Left cardiac atrium (tissue), 4 donors: ENCODE results near the gene PAGE5. TPM values are rescaled to one million over a fixed set of nuclear protein-coding genes. Genes with fewer than 3 reads are reported as not detected.

Experiments used
- ATAC-seq, 2 donors: fragments of 200-7000 bp; cut with Tn5 transposase; one replicate each; pipeline ENCODE4 v1.9.1; 2020; ENCODE audit warnings: mild to moderate bottlenecking in 2 of 2, moderate library complexity in 2 of 2
- DNase-seq: peaks from one replicate; pipeline ENCODE4 v3.0.0-alpha.2; 2020
- intact Hi-C, 2 donors: fragments of 100-400 bp; cut with DNase I; formaldehyde crosslinking; loops; one replicate each; pipeline versions ENCODE4 v1.14.1 to v1.15.1; 2022 to 2023
- long read RNA-seq: library from polyadenylated mRNA; unstranded; transcript quantifications from one replicate; pipeline ENCODE4 v2.0.0, GENCODE V29; 2021
- total RNA-seq, 2 donors: library from RNA; stranded (reverse); fragmentation: NEBNext Ultra II Directional; extraction: Animal tissue kit (Norgen Biotek cat#: 25700); gene quantifications; one replicate each; pipeline ENCODE4 v1.2.1, GENCODE V29; 2021
- donor health status: DM: no; HTN: yes; CAD: no.
- donor health status: DM: no; HTN: yes; CAD: no; lungs with severe emphysema.
- donor health status: DM: yes; HTN: yes; CAD: no.
- donor health status: Dilated cardiomyopathy.

The PAGE5 gene, protein sequence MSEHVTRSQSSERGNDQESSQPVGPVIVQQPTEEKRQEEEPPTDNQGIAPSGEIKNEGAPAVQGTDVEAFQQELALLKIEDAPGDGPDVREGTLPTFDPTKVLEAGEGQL
- total RNA-seq, result not detected
- long read RNA-seq, result 0 reads

DNA sequence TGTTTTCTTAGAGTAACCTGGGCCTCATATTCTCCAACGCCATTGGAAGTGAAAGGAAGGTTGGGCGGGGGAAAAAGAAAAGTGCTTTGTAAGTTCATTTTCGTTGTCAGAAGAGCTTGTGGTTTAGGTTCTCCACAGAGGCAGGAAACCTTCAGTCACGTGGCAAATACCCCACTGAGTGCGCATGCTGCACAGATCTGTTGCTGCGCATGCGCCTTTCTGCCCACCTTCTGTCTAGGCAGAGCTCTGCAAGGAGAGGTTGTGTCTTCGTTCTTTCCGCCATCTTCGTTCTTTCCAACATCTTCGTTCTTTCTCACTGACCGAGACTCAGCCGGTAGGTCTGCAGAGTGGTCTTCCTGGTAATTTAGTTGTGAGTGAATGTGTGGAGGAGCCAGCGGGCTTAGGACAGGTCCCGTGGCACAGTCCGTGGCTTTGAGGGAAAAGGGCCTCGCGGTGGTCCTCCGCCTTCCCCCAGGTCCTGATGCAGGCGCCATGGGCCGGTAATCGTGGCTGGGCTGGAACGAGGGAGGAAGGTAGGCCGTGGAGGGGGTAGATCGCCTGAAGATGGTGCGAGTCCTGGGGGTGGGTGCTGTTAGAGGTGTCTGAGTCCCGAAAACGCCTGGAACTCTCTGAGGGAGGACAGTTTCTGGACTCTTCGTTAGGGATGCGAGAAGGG lies at the start of gene PAGE5:
Gene PAGE5, plus strand, starts transcription at position 228 of the 676 bp plus-strand sequence. CDS start 1,037 bp downstream, outside the sequence.
- DNase-seq, result no peak
- ATAC-seq, result no peak
- intact Hi-C loops, result no loop called here

DNA sequence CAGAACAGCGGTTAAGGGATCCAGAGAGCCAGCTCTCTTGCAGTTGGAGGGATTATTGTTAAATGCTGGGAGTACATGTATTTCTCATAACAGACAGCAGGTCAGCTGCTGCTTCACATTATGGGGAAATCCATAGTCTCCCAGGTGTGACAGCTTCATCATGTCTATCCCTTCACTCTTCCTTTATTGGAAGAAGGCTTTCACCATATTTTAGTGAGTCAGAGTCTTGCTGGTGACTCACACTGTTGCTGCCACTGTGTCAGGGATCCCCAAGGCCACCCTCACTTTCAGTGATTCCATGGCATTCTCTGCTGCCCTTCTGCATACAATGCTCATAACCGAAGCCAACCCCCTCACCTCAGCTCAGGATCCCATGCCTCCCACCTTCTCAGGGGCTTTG lies 32.9 kb upstream of the PAGE5 start:
- no peak for DNase-seq
- ATAC-seq, result no peak
- intact Hi-C loops, result no loop called here

DNA sequence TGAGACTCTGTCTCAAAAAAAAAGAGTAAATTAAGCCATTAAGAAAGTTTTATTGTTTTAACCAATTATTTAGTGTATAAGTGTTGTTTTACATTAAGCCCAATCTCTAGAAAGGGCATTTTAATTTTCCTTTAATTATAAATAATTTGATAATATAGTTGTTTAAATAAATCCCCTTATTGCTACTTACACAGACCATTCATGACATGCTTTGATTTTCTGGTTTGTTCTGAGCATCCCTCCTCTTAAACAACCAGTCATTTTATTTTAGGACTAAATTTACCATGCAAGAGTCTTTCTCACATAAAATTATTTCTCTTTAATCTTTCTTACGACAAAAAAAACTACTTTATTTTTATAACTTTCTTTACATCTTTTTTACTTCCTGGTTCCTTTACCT lies 23.5 kb upstream of the PAGE5 start:
- ATAC-seq, result no peak
- intact Hi-C loops, result no loop called here
- no peak for DNase-seq

DNA sequence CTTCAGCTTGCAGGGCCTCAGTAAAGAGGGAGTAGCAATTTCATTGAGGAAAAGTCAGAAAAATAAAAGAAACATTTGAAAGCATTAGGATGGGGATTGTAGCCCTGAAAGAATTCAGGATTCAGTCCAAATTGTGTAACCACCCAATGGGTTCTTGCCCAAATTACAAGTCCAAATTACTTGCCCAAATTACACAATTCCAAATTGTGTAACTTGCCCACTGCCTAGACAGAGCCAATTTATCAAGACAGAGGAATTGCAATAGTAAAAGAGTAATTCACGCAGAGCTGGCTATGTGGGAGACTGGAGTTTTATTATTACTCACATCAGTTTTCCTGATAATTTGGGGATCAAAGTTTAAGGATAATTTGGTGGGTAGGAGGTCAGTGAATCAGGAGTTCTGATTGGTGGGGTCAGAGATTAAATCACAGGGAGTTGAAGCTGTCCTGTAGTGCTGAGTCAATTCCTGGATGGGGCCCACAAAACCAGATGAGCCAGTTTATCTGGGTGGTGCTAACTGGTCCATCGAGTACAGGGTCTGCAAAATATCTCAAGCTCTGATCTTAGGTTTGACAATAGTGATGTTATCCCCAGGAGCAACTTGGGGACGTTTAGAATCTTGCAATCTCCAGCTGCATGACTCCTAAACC lies 18.1 kb upstream of the PAGE5 start:
- peak in 1 of 2 donors; percentile 30 for ATAC-seq
- no peak for DNase-seq
- intact Hi-C loops, result no loop called here

DNA sequence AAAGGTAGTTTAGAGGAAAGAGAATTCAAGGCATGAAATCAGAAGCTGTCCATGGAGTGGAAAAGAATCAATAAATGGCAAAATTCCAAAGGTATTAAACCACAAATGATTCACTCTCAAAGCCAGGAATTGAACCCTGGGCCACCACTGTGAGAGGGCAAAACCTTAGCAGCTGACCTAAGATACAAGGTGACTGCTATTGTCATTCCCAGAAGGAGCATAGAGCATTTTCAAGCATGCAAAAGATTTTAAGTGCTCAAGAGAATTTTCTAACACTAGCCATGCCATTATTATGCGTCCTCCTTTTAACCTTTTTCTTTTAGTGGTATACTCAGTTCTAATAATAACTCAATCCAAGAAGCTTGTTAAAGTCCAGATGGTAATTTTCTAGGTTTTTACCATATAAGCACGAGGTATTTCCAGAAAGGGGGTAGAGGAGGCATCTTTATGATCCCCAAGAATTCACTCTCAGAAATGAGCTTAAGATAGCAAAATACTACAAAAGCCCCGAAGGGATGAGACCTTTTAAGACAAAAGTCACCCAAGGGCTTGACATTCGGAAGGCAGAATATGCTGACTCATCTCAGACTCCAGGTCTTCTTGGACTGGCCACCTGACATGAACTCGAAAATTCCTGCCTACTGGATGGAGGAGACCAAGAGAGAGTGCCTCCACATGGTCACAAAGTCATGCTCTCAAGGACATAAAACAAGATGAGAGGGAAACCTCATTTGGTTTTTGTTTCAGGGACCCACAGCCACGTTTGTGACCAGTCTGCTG lies 13.8 kb upstream of the PAGE5 start:
- ATAC-seq (no peak), DNase-seq (no peak)
- intact Hi-C loops, result no loop called here

DNA sequence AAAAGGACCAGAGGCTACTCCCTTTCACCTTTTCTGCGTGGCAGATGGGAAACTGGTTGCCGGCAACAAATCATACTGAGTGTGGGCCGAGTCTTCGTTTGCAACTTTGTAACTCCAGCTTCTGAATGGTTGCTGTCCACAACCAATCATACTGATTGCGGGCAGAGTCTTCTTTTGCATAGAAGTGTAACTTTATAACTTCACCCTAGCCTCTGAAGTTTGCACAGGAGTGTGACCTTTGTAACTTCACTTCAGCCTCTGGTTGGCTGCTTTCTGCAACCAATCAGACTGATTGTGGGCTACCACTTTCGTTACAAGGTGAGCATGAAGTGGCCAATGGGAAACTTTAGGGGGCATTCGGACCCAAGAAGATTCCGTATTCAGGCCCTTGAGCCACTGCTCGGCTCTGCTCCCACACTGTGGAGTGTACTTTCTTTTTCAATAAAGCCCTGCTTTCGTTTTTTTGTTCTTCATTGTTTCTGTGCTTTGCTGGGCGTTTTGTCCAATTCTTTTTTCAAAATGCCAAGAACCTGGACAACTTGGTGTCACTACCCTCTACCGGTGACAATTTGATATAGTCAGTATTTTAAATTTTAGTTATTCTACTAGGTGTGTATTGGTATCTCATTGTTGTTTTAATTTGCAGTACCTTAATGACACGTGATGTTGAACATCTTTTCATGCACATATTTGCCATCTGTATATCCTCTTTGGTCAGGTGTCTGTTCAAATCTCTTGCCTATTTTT lies 9.0 kb upstream of the PAGE5 start:
- DNase-seq (no peak), ATAC-seq (no peak)
- intact Hi-C loops, result no loop called here

DNA sequence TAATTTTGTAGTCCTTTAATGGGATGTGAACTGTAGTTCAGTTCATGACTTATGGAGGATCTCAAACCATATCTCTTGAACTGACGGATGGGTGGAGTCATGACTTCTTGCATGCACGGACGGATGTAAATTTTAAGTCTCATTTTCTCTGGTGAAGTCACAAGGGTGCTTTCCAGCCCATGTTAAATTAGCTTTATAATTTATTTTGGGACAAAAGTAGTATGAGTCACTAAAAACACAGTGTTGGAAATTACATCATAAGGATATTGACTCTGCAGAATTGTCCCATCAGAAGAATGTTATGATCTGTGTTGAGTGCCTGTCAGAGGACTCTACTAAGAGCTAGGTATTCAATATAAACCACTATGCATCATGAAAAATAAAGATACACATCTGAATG lies 6.8 kb upstream of the PAGE5 start:
- intact Hi-C loops, result no loop called here
- DNase-seq (no peak), ATAC-seq (no peak)

DNA sequence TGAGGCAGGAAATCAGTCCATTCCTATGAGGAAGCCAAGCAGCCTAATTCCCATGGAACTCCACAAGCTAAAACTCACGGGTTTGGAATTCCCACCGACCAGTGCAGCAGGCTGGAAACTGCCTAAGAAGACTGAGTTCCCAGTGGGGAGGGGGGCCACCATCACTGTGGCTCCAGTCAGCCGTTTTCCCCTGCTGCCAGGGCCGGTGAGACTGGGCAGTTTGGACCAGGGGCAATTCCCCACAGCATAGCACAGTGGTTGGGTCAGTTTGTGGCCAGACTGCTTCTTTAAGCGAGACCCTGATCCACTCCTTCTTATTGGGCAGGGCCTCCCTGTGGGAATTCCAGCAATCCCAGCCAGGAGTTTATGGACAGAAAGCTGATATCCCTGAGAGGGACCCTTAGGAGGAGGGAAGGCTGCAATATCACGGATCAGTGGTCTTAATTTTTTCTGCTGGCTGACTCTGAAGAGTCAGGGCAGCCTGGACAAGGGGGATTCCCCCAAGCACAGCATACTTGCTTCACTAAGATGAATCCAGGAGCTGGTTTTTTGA lies 20.7 kb downstream of the PAGE5 start:
- no peak for DNase-seq
- intact Hi-C loops, result no loop called here
- ATAC-seq, result no peak

DNA sequence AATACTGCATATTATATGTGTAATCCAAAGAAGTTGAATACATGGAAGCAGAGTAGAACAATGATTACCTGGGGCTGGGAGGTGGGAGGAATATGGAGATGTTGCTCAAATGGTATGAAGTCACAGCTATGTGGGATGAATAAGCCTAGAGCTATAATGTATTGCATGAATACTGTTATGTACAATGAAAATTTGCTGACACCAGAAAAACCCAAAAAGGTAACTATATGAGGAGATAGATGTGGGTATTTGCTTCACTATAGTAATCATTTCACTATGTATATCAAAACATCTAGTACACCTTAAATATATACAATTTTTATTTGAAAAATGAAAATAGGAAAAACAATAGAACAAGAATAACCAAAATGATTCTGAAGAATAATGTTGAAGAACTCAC lies 33.4 kb downstream of the PAGE5 start:
- intact Hi-C loops, result no loop called here
- ATAC-seq (no peak), DNase-seq (no peak)

DNA sequence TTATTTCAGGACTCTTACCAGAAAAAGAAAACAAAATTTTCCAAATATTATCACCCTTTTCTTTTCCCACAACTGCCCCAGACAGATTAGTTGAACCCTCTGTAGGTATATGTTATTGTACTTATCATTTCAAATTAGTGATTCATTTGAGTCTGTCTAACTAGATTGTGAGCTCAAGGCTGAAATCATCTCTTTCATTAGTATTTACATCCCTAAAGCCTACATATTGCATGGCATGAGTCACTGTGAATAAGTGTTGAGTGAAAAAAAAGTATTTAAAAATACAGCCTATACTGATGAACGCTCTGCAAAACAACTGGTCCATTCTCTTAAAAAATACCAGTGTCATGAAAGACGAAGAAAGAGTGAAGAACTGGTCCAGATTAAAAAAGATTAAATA lies 40.7 kb downstream of the PAGE5 start:
- ATAC-seq (no peak), DNase-seq (no peak)
- intact Hi-C loops, result no loop called here

DNA sequence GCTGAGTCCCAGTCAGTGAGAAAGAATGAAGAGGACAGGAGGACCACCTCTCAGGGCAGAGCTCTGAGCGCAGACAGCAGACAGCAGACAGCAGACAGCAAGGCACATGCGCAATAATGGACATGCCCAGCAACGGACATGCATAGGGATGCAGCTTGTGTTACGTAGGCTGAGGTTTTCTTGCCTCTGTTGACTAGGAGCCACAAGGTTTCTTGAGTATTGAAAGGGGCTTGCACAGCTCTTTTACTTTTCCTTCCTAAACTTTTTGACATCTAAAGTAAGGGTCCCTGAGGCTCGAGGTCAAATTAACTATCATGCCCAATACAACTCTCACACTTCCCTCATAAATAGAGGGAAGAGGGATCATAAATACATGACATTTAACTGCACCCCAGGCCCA lies 44.7 kb downstream of the PAGE5 start, which contains the start of gene PAGE3:
Gene PAGE3, minus strand, starts transcription at position 101 of the 400 bp plus-strand sequence. CDS start 1,013 bp downstream, outside the sequence.
- no peak for ATAC-seq
- intact Hi-C loops, result no loop called here

More for the DNA sequence above, 44.7 kb downstream of the PAGE5 start, which contains the start of gene PAGE3:
- no peak for DNase-seq

Other genes with a start within 250 kb of the PAGE5 start
- gene PFKFB1, start 226.2 kb upstream of the PAGE5 start, total RNA-seq, result 1 to 10 TPM in 1 of 2 donors, under 1 TPM in 1; 0.71 to 2.5 TPM
- gene APEX2, start 220.0 kb upstream of the PAGE5 start, total RNA-seq, result 1 to 10 TPM; 8.9 to 9.1 TPM
- 1 to 10 TPM in 1 of 2 donors, under 1 TPM in 1; 0.53 to 1.1 TPM for gene ALAS2, start 189.4 kb upstream of the PAGE5 start, total RNA-seq
- not detected for gene PAGE2B, start 145.3 kb upstream of the PAGE5 start, total RNA-seq
- gene PAGE2, start 131.3 kb upstream of the PAGE5 start, total RNA-seq, result not detected
- gene PAGE3, start 44.6 kb downstream of the PAGE5 start, total RNA-seq, result not detected
- 10 to 100 TPM; 18.8 to 25.6 TPM for gene MAGEH1, start 231.8 kb downstream of the PAGE5 start, total RNA-seq